ENCODE measurements around the gene ODF4. TPM values are rescaled to one million over a fixed set of nuclear protein-coding genes. Genes with fewer than 3 reads are reported as not detected.

ODF4 gene
- polyA plus RNA-seq, 3 donors = not detected

GRCh38 chr17:8337802-8338752 is 1.6 kb upstream of the ODF4 start:
- Histone ChIP-seq H3K4me2 (replicated peaks; ENCODE audit: extremely low read depth, low read length, poor library complexity, severe bottlenecking) (peak overlapping the region; percentile 73), H3K79me2 (ENCODE audit: insufficient read depth, low read length) (no peaks in the 10 kb centered on the region), H2AFZ (ENCODE audit: insufficient read depth, low read depth, low read length, poor library complexity, severe bottlenecking) (peak overlapping the region; percentile 71), H4K20me1 (ENCODE audit: insufficient read depth, low read length) (no peaks in the 10 kb centered on the region), H3K4me3 (replicated peaks in 1 of 3; ENCODE audit: low read depth in 2 of 3, low read length in 3 of 3) (peak overlapping the region; percentile 12 to 61 (median 34)), H3K36me3 (replicated peaks in 1 of 2; ENCODE audit: control insufficient read depth in 1 of 2, insufficient read depth in 2 of 2, low read length in 2 of 2) (no peaks in the 10 kb centered on the region), H3K27me3 (ENCODE audit: control insufficient read depth in 2 of 2, insufficient read depth in 2 of 2, low read length in 2 of 2) (no peaks in the 10 kb centered on the region), H3K9me3 (replicated peaks in 1 of 2; ENCODE audit: control insufficient read depth in 1 of 2, insufficient read depth in 1 of 2, low read length in 2 of 2) (no peaks in the 10 kb centered on the region), H3K4me1 (ENCODE audit: control insufficient read depth in 1 of 2, insufficient read depth in 2 of 2, low read length in 2 of 2) (peaks cover 13 to 20% of the 10 kb centered on the region in 2 donors), H3K9ac (ENCODE audit: insufficient read depth, low read length, poor library complexity, severe bottlenecking) (peak overlapping the region; percentile 32), H3K27ac (ENCODE audit: low read depth in 1 of 2, low read length in 2 of 2) (peak overlapping the region; percentile 40 to 41)
- H3K27me3 Mint-ChIP-seq (ENCODE audit: low read depth in 3 of 3) = peaks cover 6 to 11% (median 6%) of the 10 kb centered on the region in 3 donors
- H3K27ac Mint-ChIP-seq = peak overlapping the region in 6 of 7 donors; percentile 41 to 87 (median 76)
- DNase-seq = peak; percentile 45 to 90 (median 72)
- TF ChIP-seq CTCF (IDR thresholded peaks at IDR 0.05) = no peak
- peaks cover 12% of the 10 kb centered on the region for H3K4me1 Mint-ChIP-seq
- no peaks in the 10 kb centered on the region for H3K36me3 Mint-ChIP-seq
- no peaks in the 10 kb centered on the region for H3K9me3 Mint-ChIP-seq
- H3K4me3 Mint-ChIP-seq = peak overlapping the region; percentile 56 to 82
- intact Hi-C loops (cut with micrococcal nuclease) = no loop called here
- 4% methylated on average over 9 of the region's 11 CpGs for WGBS (ENCODE audit: insufficient coverage)

- H3K4me3 Mint-ChIP-seq = peak overlapping the region in 1 of 2 donors; percentile 82
- no peaks in the 10 kb centered on the region for H4K20me1 ChIP-seq (ENCODE audit: insufficient read depth, low read length)
- TF ChIP-seq CTCF (IDR thresholded peaks at IDR 0.05) = no peak
- no peaks in the 10 kb centered on the region for H3K9me3 ChIP-seq (replicated peaks in 1 of 2; ENCODE audit: control insufficient read depth in 1 of 2, insufficient read depth in 1 of 2, low read length in 2 of 2)
- DNase-seq = no peak
- no peaks in the 10 kb centered on the region for H3K79me2 ChIP-seq (ENCODE audit: insufficient read depth, low read length)
- H3K4me1 ChIP-seq (ENCODE audit: control insufficient read depth in 1 of 2, insufficient read depth in 2 of 2, low read length in 2 of 2) = peaks cover 13 to 20% of the 10 kb centered on the region in 2 donors
- H3K27me3 Mint-ChIP-seq (ENCODE audit: low read depth in 3 of 3) = peaks cover 6 to 11% (median 6%) of the 10 kb centered on the region in 3 donors
- peak overlapping the region in 1 of 3 experiments; percentile 61 for H3K4me3 ChIP-seq (replicated peaks in 1 of 3; ENCODE audit: low read depth in 2 of 3, low read length in 3 of 3)
- no peaks in the 10 kb centered on the region for H3K9me3 Mint-ChIP-seq
- peak overlapping the region; percentile 73 for H3K4me2 ChIP-seq (replicated peaks; ENCODE audit: extremely low read depth, low read length, poor library complexity, severe bottlenecking)
- no peaks in the 10 kb centered on the region for H3K36me3 Mint-ChIP-seq
- WGBS (ENCODE audit: insufficient coverage) = 100% methylated on average over 1 of the region's 5 CpGs
- no peaks in the 10 kb centered on the region for H3K36me3 ChIP-seq (replicated peaks in 1 of 2; ENCODE audit: control insufficient read depth in 1 of 2, insufficient read depth in 2 of 2, low read length in 2 of 2)
- peak overlapping the region; percentile 71 for H2AFZ ChIP-seq (ENCODE audit: insufficient read depth, low read depth, low read length, poor library complexity, severe bottlenecking)
- H3K27ac Mint-ChIP-seq = peak overlapping the region in 5 of 7 donors; percentile 13 to 78 (median 64)
- no peak overlapping the region for H3K9ac ChIP-seq (ENCODE audit: insufficient read depth, low read length, poor library complexity, severe bottlenecking)
- intact Hi-C loops (cut with micrococcal nuclease) = no loop called here
- H3K4me1 Mint-ChIP-seq = peaks cover 12% of the 10 kb centered on the region
- no peaks in the 10 kb centered on the region for H3K27me3 ChIP-seq (ENCODE audit: control insufficient read depth in 2 of 2, insufficient read depth in 2 of 2, low read length in 2 of 2)
- no peak overlapping the region for H3K27ac ChIP-seq (ENCODE audit: low read depth in 1 of 2, low read length in 2 of 2)
Observed at GRCh38 chr17:8338753-8339140, 893 bp upstream of the ODF4 start.
